ENCODE data around the gene NOTCH1.

NOTCH1 gene

DNA sequence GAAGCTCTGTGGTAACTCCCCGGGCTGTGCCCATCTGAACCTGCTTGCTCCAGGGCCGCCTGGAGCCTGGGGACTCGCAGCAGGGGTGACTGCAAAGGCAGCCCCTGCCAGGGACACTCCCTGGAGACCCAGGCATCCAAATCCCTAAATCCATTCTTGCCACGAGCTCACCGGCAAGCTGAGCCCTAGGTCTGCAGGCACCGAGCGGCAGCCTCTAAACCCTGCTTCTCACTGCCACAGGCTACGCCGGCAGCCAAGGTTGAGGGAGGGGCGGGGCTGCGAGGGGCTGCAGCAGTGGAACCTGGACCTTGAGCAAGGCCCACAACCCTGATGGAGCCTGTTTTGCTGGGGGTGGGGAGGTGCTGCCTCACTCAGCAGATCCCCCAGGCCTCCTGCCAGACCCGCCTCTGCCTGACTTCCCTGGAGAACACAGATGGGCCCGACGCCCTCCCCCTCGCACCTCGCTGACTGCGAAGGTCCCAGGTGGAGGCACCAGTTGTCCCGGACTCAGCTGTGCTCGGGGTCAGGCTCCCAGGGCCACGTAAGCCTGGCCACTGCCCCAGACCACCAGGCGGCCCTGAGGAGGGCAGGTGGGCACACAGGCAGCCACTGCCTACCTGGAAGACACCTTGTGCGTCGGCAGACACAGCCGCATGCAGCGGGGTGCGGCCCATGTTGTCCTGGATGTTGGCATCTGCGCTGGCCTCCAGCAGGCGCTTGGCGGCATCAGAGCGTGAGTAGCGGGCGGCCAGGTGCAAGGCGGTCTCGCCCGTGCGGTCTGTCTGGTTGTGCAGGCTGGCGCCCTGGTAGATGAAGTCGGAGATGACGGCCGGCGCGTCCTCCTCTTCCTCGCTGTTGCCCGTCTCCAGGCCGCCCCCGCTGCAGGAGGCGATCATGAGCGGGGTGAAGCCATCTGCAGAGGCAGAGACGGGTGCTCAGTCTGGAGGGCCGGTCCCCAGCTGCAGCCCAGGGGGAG, 45.6 kb downstream of the NOTCH1 start:
- H3K36me3 ChIP-seq (ENCODE audit: insufficient read depth, low read length) = peaks cover 95% of the 10 kb centered on the region

DNA sequence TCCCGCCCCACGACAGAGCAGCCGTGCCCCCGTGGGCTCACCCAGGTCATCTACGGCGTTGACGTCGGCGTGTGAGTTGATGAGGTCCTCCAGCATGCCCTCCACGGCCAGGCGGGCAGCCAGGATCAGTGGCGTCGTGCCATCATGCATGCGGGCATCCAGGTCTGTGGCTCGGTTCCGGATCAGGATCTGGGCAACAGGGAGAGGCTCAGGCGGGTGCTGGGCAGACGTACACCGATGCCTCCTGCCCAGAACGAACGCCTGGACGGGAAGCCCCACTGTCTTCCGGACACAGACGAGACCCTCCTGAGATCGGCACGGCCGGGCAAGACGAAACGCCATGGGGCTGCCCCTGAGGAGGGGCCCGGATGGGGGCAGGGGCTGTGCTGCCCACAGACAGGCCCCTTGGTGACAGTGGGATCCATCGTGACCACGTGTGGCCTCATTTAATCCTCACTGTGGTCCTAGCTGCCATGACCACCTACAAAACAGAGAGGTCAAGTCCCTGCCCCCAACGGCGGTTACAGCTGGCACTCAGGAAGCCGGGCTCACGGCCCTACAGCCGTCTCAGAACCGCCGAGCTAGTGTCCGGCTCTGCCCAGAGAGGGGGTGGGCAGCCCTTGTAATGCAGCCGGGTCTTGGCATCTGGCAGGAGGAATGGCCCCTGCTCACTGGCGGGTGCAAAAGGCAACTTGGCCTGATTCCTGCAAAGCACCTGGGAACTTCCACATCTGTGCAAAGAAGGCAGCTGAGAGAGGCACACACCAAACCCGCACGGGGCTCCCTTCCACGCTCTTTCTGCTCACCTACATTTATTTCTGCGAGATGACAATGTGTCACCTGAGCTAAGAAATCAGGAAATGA, 46.5 kb downstream of the NOTCH1 start:
- peaks cover 90% of the 10 kb centered on the region for H3K36me3 ChIP-seq (ENCODE audit: insufficient read depth, low read length)
- WGBS = 95% methylated on average over 46 of the region's 46 CpGs

More for the DNA sequence above, 45.6 kb downstream of the NOTCH1 start:
- Histone ChIP-seq H3K9me3 (ENCODE audit: insufficient read depth, low read depth, low read length) (no peaks in the 10 kb centered on the region), H3K4me1 (ENCODE audit: insufficient read depth, low read length) (no peaks in the 10 kb centered on the region), H3K4me3 (ENCODE audit: low read length) (no peak overlapping the region), H3K9ac (ENCODE audit: low read depth, low read length) (no peak overlapping the region), H3K27ac (ENCODE audit: low read depth, low read length) (no peak overlapping the region), H3K27me3 (ENCODE audit: insufficient read depth, low read length) (no peaks in the 10 kb centered on the region)
- 96% methylated on average over 50 of the region's 50 CpGs for WGBS

DNA sequence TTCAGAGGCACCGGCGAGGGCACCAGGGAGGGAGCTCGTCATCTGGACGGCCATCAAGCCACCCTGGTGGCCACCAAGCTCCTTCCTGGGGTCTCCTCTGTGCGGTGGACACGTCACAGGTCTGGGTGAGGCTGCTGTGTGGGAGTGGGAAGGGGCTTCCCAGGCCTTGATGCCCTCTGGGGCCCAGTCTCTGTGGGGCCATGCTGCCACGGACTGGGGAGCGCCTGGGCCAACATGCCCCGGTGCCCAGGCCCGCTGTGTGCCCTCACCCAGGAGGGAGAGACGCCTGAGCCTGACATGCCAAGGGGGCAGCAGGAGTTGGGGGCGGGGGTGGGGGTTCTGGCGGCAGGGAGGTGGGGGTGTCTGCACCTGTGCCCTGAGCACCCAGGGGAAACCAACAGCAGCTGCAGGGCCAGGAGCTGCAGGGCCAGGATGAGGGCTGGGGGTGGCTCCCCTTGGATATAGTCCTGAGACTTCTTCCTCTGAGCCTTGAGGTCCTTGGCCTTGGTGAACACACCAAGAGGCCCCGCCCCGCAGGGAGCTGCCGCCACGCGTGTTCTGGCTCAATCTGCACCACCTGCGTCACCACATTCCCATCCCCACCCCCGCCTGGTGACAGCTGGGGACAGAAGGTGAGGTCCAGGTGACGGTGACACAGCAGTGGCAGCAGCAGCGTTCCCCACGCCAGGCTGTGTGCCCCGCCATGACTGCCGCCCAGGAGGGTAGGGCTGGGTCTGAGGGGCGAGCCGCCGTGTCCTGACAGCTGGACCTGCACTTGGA, 47.7 kb downstream of the NOTCH1 start:
- H3K27me3 ChIP-seq (ENCODE audit: insufficient read depth, low read length) = no peaks in the 10 kb centered on the region
- no peak overlapping the region for H3K4me3 ChIP-seq (ENCODE audit: low read length)
- no peaks in the 10 kb centered on the region for H3K4me1 ChIP-seq (ENCODE audit: insufficient read depth, low read length)
- H3K36me3 ChIP-seq (ENCODE audit: insufficient read depth, low read length) = peaks cover 78% of the 10 kb centered on the region
- 95% methylated on average over 28 of the region's 28 CpGs for WGBS
- no peak overlapping the region for H3K9ac ChIP-seq (ENCODE audit: low read depth, low read length)
- no peak overlapping the region for H3K27ac ChIP-seq (ENCODE audit: low read depth, low read length)
- no peaks in the 10 kb centered on the region for H3K9me3 ChIP-seq (ENCODE audit: insufficient read depth, low read depth, low read length)

More for the DNA sequence above, 46.5 kb downstream of the NOTCH1 start:
- Histone ChIP-seq H3K4me1 (ENCODE audit: insufficient read depth, low read length) (no peaks in the 10 kb centered on the region), H3K27me3 (ENCODE audit: insufficient read depth, low read length) (no peaks in the 10 kb centered on the region), H3K27ac (ENCODE audit: low read depth, low read length) (no peak overlapping the region), H3K9me3 (ENCODE audit: insufficient read depth, low read depth, low read length) (no peaks in the 10 kb centered on the region), H3K4me3 (ENCODE audit: low read length) (no peak overlapping the region), H3K9ac (ENCODE audit: low read depth, low read length) (no peak overlapping the region)

DNA sequence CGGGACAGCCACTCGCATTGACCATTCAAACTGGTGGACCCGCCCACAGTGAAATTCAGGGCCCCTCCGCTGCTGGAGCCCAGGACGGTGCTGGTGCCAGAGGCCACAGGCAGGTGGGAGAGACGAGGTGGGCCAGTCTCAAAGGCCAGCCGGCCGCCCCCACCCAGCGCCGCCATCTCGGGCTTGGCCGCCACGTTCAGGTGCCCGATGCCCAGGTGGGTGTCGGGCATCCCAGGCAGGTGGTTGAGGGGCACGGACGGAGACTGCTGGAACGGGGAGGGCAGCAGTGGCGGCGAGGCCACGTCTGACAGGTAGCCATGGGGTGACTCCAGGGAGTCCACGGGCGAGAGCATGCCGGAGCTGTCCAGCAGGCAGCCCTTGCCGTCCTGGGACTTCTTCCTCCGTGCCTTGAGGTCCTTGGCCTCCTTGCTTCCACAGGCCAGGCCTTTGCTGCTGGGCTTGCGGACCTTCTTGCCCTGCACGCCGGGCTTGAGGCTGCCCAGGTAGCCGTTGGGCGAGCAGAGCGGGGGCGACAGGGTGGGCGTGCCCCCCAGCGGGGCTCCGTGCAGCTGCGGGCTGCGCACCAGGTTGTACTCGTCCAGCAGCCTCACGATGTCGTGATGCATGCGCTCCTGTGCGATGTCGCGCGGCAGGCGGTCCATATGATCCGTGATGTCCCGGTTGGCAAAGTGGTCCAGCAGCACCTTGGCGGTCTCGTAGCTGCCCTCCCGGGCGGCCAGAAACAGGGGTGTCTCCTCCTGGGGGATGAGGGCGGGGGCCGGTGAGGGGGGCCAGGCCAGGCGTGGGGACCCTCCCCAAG, 48.8 kb downstream of the NOTCH1 start:
- Histone ChIP-seq H3K9me3 (ENCODE audit: insufficient read depth, low read depth, low read length) (no peaks in the 10 kb centered on the region), H3K9ac (ENCODE audit: low read depth, low read length) (no peak overlapping the region), H3K4me3 (ENCODE audit: low read length) (no peak overlapping the region), H3K36me3 (ENCODE audit: insufficient read depth, low read length) (peaks cover 67% of the 10 kb centered on the region), H3K27ac (ENCODE audit: low read depth, low read length) (no peak overlapping the region), H3K27me3 (ENCODE audit: insufficient read depth, low read length) (no peaks in the 10 kb centered on the region), H3K4me1 (ENCODE audit: insufficient read depth, low read length) (no peaks in the 10 kb centered on the region)
- WGBS = 95% methylated on average over 56 of the region's 56 CpGs

DNA sequence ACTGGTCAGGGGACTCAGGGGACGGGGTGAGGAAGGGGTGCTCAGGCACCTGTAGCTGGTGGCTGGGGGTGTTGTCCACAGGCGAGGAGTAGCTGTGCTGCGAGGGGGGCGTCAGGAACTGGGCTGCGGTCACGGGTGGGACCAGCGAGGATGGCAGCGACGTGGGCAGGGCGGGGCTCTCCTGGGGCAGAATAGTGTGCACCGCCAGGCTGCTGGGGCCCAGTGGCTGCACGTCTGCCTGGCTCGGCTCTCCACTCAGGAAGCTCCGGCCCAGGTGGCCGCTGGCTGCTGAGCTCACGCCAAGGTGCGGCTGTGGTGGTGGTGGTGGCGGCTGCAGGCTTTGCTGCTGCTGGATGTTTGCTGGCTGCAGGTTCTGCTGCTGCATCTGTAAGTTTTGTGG, 49.7 kb downstream of the NOTCH1 start:
- H3K9me3 ChIP-seq (ENCODE audit: insufficient read depth, low read depth, low read length) = no peaks in the 10 kb centered on the region
- no peaks in the 10 kb centered on the region for H3K4me1 ChIP-seq (ENCODE audit: insufficient read depth, low read length)
- H3K27ac ChIP-seq (ENCODE audit: low read depth, low read length) = no peak overlapping the region
- H3K27me3 ChIP-seq (ENCODE audit: insufficient read depth, low read length) = no peaks in the 10 kb centered on the region
- H3K36me3 ChIP-seq (ENCODE audit: insufficient read depth, low read length) = peaks cover 59% of the 10 kb centered on the region
- H3K4me3 ChIP-seq (ENCODE audit: low read length) = no peak overlapping the region
- 96% methylated on average over 18 of the region's 18 CpGs for WGBS
- no peak overlapping the region for H3K9ac ChIP-seq (ENCODE audit: low read depth, low read length)

DNA sequence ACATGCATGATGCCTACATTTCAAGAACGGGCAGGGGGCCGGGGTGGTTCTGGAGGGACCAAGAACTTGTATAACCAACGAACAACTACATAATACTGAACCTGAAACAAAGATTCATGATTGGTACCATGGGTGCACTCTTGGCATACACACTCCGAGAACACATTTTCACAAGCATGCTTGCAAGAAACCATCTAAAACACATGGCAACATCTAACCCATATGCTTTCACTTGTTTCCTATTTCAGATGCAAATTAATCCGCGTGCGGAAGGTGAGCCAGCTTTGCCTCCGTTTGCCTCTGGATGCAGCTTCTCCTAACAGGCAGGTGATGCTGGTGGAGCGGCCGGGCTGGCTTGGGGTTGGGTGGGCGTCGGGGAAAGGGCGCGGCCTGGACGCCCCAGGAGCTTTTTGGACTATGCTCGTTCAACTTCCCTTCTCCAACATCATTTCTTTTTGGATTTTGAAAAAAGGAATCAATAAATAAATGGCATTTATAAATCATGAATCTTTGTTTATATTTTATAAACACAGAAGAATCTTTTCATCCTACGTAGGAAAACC, 50.5 kb downstream of the NOTCH1 start:
- H3K9me3 ChIP-seq (ENCODE audit: insufficient read depth, low read depth, low read length) = no peaks in the 10 kb centered on the region
- peaks cover 51% of the 10 kb centered on the region for H3K36me3 ChIP-seq (ENCODE audit: insufficient read depth, low read length)
- no peaks in the 10 kb centered on the region for H3K27me3 ChIP-seq (ENCODE audit: insufficient read depth, low read length)
- no peak overlapping the region for H3K4me3 ChIP-seq (ENCODE audit: low read length)
- no peak overlapping the region for H3K9ac ChIP-seq (ENCODE audit: low read depth, low read length)
- no peaks in the 10 kb centered on the region for H3K4me1 ChIP-seq (ENCODE audit: insufficient read depth, low read length)
- H3K27ac ChIP-seq (ENCODE audit: low read depth, low read length) = no peak overlapping the region
- WGBS = 89% methylated on average over 12 of the region's 17 CpGs

DNA sequence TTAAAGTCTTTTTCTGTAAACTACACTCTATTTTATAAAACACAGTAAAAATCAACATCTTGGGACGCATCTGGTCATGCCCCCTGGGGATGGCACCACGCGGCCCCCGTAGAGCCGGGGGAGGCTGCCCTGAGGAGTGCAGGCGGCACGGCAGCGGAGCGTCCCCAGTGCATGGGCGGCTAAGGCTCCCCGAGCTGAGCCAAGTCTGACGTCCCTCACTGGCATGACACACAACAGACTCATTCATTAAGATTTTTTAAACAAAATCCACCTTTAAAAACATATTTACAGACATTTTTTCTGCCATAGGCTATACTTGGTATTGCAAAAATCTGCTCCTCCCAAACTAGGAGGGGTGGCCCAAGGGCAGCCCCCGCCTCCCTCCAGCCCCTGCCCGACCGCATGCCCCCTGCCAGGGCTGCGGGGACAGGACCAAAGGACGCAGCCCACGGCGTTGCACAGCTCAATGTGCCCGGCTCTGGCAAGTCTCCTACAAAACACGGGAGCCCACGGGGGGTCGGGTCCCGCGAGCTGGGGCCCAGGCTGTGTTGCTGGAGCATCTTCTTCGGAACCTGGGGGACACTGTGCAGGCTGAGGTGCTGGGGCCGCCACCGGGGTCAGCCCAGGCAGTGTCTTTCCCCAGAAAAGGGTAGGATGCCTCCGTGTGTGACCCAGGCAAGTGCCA, 51.2 kb downstream of the NOTCH1 start:
- Histone ChIP-seq H3K9me3 (ENCODE audit: insufficient read depth, low read depth, low read length) (no peaks in the 10 kb centered on the region), H3K27ac (ENCODE audit: low read depth, low read length) (no peak overlapping the region), H3K9ac (ENCODE audit: low read depth, low read length) (no peak overlapping the region), H3K4me3 (ENCODE audit: low read length) (no peak overlapping the region), H3K36me3 (ENCODE audit: insufficient read depth, low read length) (peaks cover 45% of the 10 kb centered on the region), H3K27me3 (ENCODE audit: insufficient read depth, low read length) (no peaks in the 10 kb centered on the region), H3K4me1 (ENCODE audit: insufficient read depth, low read length) (no peaks in the 10 kb centered on the region)
- WGBS = 94% methylated on average over 29 of the region's 29 CpGs

DNA sequence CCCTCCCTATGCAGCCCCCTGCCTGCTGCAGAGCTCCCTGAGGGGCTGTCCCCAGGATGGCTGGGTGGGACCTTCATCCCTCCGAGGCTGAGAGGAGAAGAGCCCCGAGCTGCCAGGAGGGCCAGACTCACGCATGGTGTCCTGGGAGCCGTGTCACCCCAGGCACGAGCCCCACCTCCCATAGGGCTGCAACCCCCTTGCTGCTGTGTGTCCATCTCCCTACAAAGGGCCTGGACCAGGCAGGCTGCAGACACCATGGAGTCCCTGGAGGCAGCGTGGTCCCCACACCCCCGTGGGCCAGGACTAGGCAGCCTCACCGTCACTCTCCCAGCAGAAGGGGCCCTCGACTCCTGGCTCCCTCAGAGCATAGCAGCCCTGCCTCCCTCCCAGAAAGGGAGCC, 51.8 kb downstream of the NOTCH1 start:
- Histone ChIP-seq H3K27ac (ENCODE audit: low read depth, low read length) (no peak overlapping the region), H3K9ac (ENCODE audit: low read depth, low read length) (no peak overlapping the region), H3K36me3 (ENCODE audit: insufficient read depth, low read length) (peaks cover 38% of the 10 kb centered on the region), H3K4me3 (ENCODE audit: low read length) (no peak overlapping the region), H3K27me3 (ENCODE audit: insufficient read depth, low read length) (no peaks in the 10 kb centered on the region), H3K9me3 (ENCODE audit: insufficient read depth, low read depth, low read length) (no peaks in the 10 kb centered on the region), H3K4me1 (ENCODE audit: insufficient read depth, low read length) (no peaks in the 10 kb centered on the region)
- 92% methylated on average over 9 of the region's 9 CpGs for WGBS

DNA sequence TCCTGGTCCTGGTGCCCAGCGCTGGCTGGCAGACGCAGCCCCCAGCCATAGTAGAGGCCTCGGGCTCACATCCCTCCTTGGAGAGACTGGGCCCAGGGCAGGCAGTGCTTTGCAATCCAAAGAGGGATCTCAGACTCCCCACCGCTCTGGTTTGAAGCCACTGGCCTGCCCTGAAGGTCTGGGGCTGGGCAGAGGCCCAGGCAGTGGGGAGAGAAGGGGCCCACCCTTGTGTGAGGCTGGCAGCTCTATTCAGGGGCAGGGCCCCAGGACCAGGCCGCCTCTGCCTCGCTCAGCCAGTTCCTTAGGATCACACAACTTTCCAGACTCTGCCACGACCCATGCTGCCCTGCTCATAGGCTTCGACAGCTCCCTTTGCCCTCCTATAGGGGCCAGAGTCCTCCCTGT, 52.3 kb downstream of the NOTCH1 start:
- peaks cover 34% of the 10 kb centered on the region for H3K36me3 ChIP-seq (ENCODE audit: insufficient read depth, low read length)
- no peaks in the 10 kb centered on the region for H3K9me3 ChIP-seq (ENCODE audit: insufficient read depth, low read depth, low read length)
- H3K4me1 ChIP-seq (ENCODE audit: insufficient read depth, low read length) = no peaks in the 10 kb centered on the region
- peak overlapping the region; percentile 46; the same call in 1 of the 2 replicates for H3K27ac ChIP-seq (ENCODE audit: low read depth, low read length)
- H3K9ac ChIP-seq (ENCODE audit: low read depth, low read length) = no peak overlapping the region
- WGBS = 89% methylated on average over 8 of the region's 8 CpGs
- no peaks in the 10 kb centered on the region for H3K27me3 ChIP-seq (ENCODE audit: insufficient read depth, low read length)
- H3K4me3 ChIP-seq (ENCODE audit: low read length) = no peak overlapping the region
